ENCODE measurements around the gene HSP90AB1. TPM values are rescaled to one million over a fixed set of nuclear protein-coding genes. Genes with fewer than 3 reads are reported as not detected.

The HSP90AB1 gene
- polyA plus RNA-seq, 1 of the 3 experiments (the other 2 are of a cell fraction) = 843 TPM

DNA sequence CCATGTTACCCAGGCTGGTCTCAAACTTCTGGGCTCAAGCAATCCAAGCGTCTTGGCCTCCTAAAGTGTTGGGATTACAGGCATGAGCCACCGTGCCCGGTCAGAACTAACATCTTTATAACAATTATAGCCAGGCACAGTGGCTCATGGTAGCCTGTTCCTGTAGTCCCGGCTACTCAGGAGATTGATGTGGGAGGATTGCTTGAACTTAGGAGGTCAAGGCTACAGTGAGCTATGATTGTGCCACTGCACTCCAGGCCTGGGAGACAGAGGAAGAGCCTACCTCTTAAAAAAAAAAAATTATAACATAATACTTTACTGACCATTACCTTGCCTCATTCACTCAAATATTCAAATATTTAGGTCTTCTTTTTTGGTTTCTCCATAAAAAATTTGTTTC is 47.0 kb upstream of the HSP90AB1 start:
- no peaks in the 10 kb centered on the region for H3K36me3 ChIP-seq (replicated peaks in 1 of 2; ENCODE audit: control insufficient read depth in 1 of 2, insufficient read depth in 2 of 2, low read length in 1 of 2)
- peaks cover 0 to 2% of the 10 kb centered on the region in 2 experiments; a peak in 1 of 4 replicates for H3K4me1 ChIP-seq (ENCODE audit: control insufficient read depth in 1 of 2, insufficient read depth in 2 of 2, low read depth in 1 of 2, low read length in 1 of 2)
- H3K9ac ChIP-seq = no peak overlapping the region
- WGBS (ENCODE audit: low lambda C conversion rate) = 94% methylated on average over 4 of the region's 4 CpGs
- H3K9me2 ChIP-seq = no peaks in the 10 kb centered on the region
- no peaks in the 10 kb centered on the region for H3K79me2 ChIP-seq (ENCODE audit: insufficient read depth)
- H3K9me3 ChIP-seq = no peaks in the 10 kb centered on the region
- DNase-seq = no peak
- no peak overlapping the region for H3K4me3 ChIP-seq (ENCODE audit: low read depth in 2 of 2, low read length in 1 of 2)
- CTCF ChIA-PET = interaction anchor here (1.4 to 4.7 kb wide), 3 partner anchors 9 to 34 kb away, joined by 3 to 25 read pairs (median 14); no protein-coding TSS in a partner anchor
- H3K27me3 ChIP-seq (ENCODE audit: insufficient read depth) = no peaks in the 10 kb centered on the region
- TF ChIP-seq SMC3 (IDR thresholded peaks at IDR 0.05; ENCODE audit: low read depth, low read length) (no peak), TCF12 (IDR thresholded peaks at IDR 0.05) (no peak), RXRA (IDR thresholded peaks at IDR 0.05; ENCODE audit: borderline replicate concordance, low read depth) (no peak)
- TF ChIP-seq, protein P1, sequence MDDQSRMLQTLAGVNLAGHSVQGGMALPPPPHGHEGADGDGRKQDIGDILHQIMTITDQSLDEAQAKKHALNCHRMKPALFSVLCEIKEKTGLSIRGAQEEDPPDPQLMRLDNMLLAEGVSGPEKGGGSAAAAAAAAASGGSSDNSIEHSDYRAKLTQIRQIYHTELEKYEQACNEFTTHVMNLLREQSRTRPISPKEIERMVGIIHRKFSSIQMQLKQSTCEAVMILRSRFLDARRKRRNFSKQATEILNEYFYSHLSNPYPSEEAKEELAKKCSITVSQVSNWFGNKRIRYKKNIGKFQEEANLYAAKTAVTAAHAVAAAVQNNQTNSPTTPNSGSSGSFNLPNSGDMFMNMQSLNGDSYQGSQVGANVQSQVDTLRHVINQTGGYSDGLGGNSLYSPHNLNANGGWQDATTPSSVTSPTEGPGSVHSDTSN (IDR thresholded peaks at IDR 0.05) = no peak
- no peak overlapping the region for H3K27ac ChIP-seq (ENCODE audit: low read depth in 2 of 2, low read length in 1 of 2)
- no peak overlapping the region for H3K4me2 ChIP-seq
- H3F3A ChIP-seq (replicated peaks; ENCODE audit: insufficient read depth) = no peaks in the 10 kb centered on the region
- H4K20me1 ChIP-seq (ENCODE audit: insufficient read depth) = no peaks in the 10 kb centered on the region
- POLR2A ChIA-PET = interaction anchor here (1.2 kb wide), 1 partner anchor 10 kb away, joined by 6 read pairs; no protein-coding TSS in a partner anchor
- no peak overlapping the region for H2AFZ ChIP-seq (ENCODE audit: low read depth)

DNA sequence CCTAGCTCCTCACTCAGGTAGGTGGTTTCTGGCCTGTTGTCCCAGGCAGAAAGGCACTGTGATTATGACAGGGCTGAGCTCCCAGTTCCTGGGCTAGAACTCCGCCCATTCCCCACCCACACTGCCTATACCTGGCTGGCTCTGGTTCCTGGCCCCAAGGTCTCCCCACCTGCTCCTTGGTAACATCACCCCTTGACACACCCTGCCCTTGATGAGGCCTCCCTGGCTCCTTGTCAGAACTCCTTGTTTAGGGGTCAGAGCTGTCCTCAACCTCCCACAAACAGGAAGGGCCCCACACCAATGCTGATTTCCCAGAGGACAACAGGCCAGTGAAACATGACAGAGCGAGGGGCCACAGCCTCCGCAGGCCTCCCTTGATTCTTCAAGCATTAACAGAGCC is 45.7 kb upstream of the HSP90AB1 start:
- DNase-seq = no peak
- Histone ChIP-seq H3K27me3 (ENCODE audit: insufficient read depth) (no peaks in the 10 kb centered on the region), H3K9ac (no peak overlapping the region), H3K9me3 (no peaks in the 10 kb centered on the region), H3K36me3 (replicated peaks in 1 of 2; ENCODE audit: control insufficient read depth in 1 of 2, insufficient read depth in 2 of 2, low read length in 1 of 2) (no peaks in the 10 kb centered on the region), H3K4me1 (ENCODE audit: control insufficient read depth in 1 of 2, insufficient read depth in 2 of 2, low read depth in 1 of 2, low read length in 1 of 2) (peaks cover 0 to 2% of the 10 kb centered on the region in 2 experiments; a peak in 1 of 4 replicates), H3F3A (replicated peaks; ENCODE audit: insufficient read depth) (no peaks in the 10 kb centered on the region), H3K9me2 (no peaks in the 10 kb centered on the region), H4K20me1 (ENCODE audit: insufficient read depth) (no peaks in the 10 kb centered on the region), H3K4me3 (ENCODE audit: low read depth in 2 of 2, low read length in 1 of 2) (no peak overlapping the region), H3K27ac (ENCODE audit: low read depth in 2 of 2, low read length in 1 of 2) (no peak overlapping the region), H3K4me2 (no peak overlapping the region), H3K79me2 (ENCODE audit: insufficient read depth) (no peaks in the 10 kb centered on the region), H2AFZ (ENCODE audit: low read depth) (no peak overlapping the region)
- CTCF ChIA-PET = interaction anchor here (1.0 to 4.7 kb wide), 4 partner anchors 20 to 36 kb away, joined by 3 to 25 read pairs (median 9); no protein-coding TSS in a partner anchor
- TF ChIP-seq, protein P2, sequence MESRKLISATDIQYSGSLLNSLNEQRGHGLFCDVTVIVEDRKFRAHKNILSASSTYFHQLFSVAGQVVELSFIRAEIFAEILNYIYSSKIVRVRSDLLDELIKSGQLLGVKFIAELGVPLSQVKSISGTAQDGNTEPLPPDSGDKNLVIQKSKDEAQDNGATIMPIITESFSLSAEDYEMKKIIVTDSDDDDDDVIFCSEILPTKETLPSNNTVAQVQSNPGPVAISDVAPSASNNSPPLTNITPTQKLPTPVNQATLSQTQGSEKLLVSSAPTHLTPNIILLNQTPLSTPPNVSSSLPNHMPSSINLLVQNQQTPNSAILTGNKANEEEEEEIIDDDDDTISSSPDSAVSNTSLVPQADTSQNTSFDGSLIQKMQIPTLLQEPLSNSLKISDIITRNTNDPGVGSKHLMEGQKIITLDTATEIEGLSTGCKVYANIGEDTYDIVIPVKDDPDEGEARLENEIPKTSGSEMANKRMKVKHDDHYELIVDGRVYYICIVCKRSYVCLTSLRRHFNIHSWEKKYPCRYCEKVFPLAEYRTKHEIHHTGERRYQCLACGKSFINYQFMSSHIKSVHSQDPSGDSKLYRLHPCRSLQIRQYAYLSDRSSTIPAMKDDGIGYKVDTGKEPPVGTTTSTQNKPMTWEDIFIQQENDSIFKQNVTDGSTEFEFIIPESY (IDR thresholded peaks at IDR 0.05; ENCODE audit: borderline replicate concordance, low read depth) = no peak
- TF ChIP-seq SIN3A (IDR thresholded peaks at IDR 0.05; ENCODE audit: borderline replicate concordance, low read depth, low read length) = no peak
- TF ChIP-seq POLR2AphosphoS5 (IDR thresholded peaks at IDR 0.05; ENCODE audit: low read depth, low read length) = no peak
- TF ChIP-seq, protein P3, sequence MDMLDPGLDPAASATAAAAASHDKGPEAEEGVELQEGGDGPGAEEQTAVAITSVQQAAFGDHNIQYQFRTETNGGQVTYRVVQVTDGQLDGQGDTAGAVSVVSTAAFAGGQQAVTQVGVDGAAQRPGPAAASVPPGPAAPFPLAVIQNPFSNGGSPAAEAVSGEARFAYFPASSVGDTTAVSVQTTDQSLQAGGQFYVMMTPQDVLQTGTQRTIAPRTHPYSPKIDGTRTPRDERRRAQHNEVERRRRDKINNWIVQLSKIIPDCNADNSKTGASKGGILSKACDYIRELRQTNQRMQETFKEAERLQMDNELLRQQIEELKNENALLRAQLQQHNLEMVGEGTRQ (IDR thresholded peaks at IDR 0.05; ENCODE audit: borderline replicate concordance, low read depth, low read length) = no peak
- no peak for TF ChIP-seq GABPA (IDR thresholded peaks at IDR 0.05; ENCODE audit: low read depth)
- TF ChIP-seq TCF12 (IDR thresholded peaks at IDR 0.05) = no peak
- POLR2A ChIA-PET = no interaction called here
- 57% methylated on average over 1 of the region's 3 CpGs for WGBS (ENCODE audit: low lambda C conversion rate)

Measured in SK-N-SH (cell line).